GM21447 (cell line): Measurements from ENCODE around the gene INPP5E.

ENCODE experiments used
- ATAC-seq: cut with Tn5 transposase; IDR thresholded peaks from one replicate; pipeline ENCODE4 v1.9.1; 2021; ENCODE audit not compliant: unreplicated experiment

INPP5E gene

GRCh38 chr9:136448655-136449054, 9.0 kb upstream of the INPP5E start:
- no peak for ATAC-seq

- ATAC-seq = no peak
These were observed 7.6 kb upstream of the INPP5E start for GRCh38 chr9:136447173-136447778.

GRCh38 chr9:136445799-136446198, 6.2 kb upstream of the INPP5E start:
- ATAC-seq = no peak

- ATAC-seq = no peak
These were observed 4.5 kb upstream of the INPP5E start for GRCh38 chr9:136444102-136444501.

- ATAC-seq = no peak
These were observed 4.0 kb upstream of the INPP5E start for GRCh38 chr9:136443687-136444086.

GRCh38 chr9:136443087-136443486, 3.4 kb upstream of the INPP5E start:
- ATAC-seq = no peak

- no peak for ATAC-seq
These were observed 2.6 kb upstream of the INPP5E start for GRCh38 chr9:136442265-136442664.

- no peak for ATAC-seq
These were observed 2.1 kb upstream of the INPP5E start for GRCh38 chr9:136441681-136442245.

GRCh38 chr9:136441191-136441680, 1.6 kb upstream of the INPP5E start:
- ATAC-seq = no peak

- ATAC-seq = peak; percentile 44
These were observed 831 bp downstream of the INPP5E start for GRCh38 chr9:136438548-136439480.

GRCh38 chr9:136437839-136438547, 1.7 kb downstream of the INPP5E start:
- no peak for ATAC-seq

GRCh38 chr9:136437430-136437829, 2.2 kb downstream of the INPP5E start:
- ATAC-seq = no peak

- no peak for ATAC-seq
These were observed 3.5 kb downstream of the INPP5E start for GRCh38 chr9:136436055-136436634.

- no peak for ATAC-seq
These were observed 5.0 kb downstream of the INPP5E start for GRCh38 chr9:136434580-136435169.

- no peak for ATAC-seq
These were observed 5.6 kb downstream of the INPP5E start for GRCh38 chr9:136433849-136434579.

GRCh38 chr9:136433043-136433715, 6.5 kb downstream of the INPP5E start:
- no peak for ATAC-seq

GRCh38 chr9:136432591-136432990, 7.1 kb downstream of the INPP5E start:
- ATAC-seq = no peak

- no peak for ATAC-seq
These were observed 7.8 kb downstream of the INPP5E start for GRCh38 chr9:136431782-136432350.
